HG03378 (cell line): ENCODE measurements around the gene RNPEP.
A peak's percentile ranks its signal among the peaks of the same experiment; 100 is the strongest.
"Not testable (repeated sequence)": the region's sequence is repeated elsewhere in the genome, so short reads cannot be mapped to it uniquely, and the experiment has no call there.

Source experiments
- ATAC-seq: cut with Tn5 transposase; IDR thresholded peaks from one replicate; pipeline ENCODE4 v1.9.1; 2021; ENCODE audit warnings: mild to moderate bottlenecking, moderate library complexity; ENCODE audit not compliant: unreplicated experiment

Gene RNPEP

GRCh38 chr1:202009326-202010179, 27.1 kb downstream of the RNPEP start:
- ATAC-seq, result no peak

GRCh38 chr1:202010180-202011015, 27.9 kb downstream of the RNPEP start, which contains the start of gene ELF3:
TSS of gene ELF3 (plus strand) at chr1:202010587. CDS start at chr1:202011137, 550 bp downstream.
- peak; percentile 81 for ATAC-seq

GRCh38 chr1:202011994-202012393, 29.5 kb downstream of the RNPEP start:
- ATAC-seq, result no peak

GRCh38 chr1:202012544-202013478, 30.4 kb downstream of the RNPEP start:
- no peak for ATAC-seq

- ATAC-seq, result no peak
Measured at GRCh38 chr1:202013603-202014002, 31.2 kb downstream of the RNPEP start.

- ATAC-seq, result no peak
Measured at GRCh38 chr1:202014060-202014459, 31.6 kb downstream of the RNPEP start.

- no peak for ATAC-seq
Measured at GRCh38 chr1:202014915-202015661, 32.6 kb downstream of the RNPEP start.

- ATAC-seq, result no peak
Measured at GRCh38 chr1:202015662-202015937, 33.2 kb downstream of the RNPEP start.

- ATAC-seq, result no peak
Measured at GRCh38 chr1:202016022-202016810, 33.8 kb downstream of the RNPEP start.

- no peak for ATAC-seq
Measured at GRCh38 chr1:202016811-202017748, 34.6 kb downstream of the RNPEP start.

GRCh38 chr1:202017749-202018467, 35.5 kb downstream of the RNPEP start:
- no peak for ATAC-seq

GRCh38 chr1:202018468-202019234, 36.2 kb downstream of the RNPEP start:
- no peak for ATAC-seq

- not testable (repeated sequence) for ATAC-seq
Measured at GRCh38 chr1:202019235-202019558, 36.7 kb downstream of the RNPEP start.

- no peak for ATAC-seq
Measured at GRCh38 chr1:202023001-202023433, 40.6 kb downstream of the RNPEP start.

GRCh38 chr1:202029171-202029665, 46.8 kb downstream of the RNPEP start:
- no peak for ATAC-seq

GRCh38 chr1:202029727-202030126, 47.3 kb downstream of the RNPEP start:
- no peak for ATAC-seq

GRCh38 chr1:202031796-202032195, 49.3 kb downstream of the RNPEP start:
- no peak for ATAC-seq
